Stimulated activated naive CD8-positive, alpha-beta T cell treated with anti-CD3 and anti-CD28 coated beads, Interleukin-15, amount 100 ng/mL, for 72 hours (primary cell): ENCODE results near the gene SETBP1.

Experiments used
- ATAC-seq: fragments of 150-1000 bp; cut with Tn5 transposase; 2 replicates; pipeline ENCODE4 v1.10.0; 2021; ENCODE audit warnings: mild to moderate bottlenecking, moderate library complexity
- DNase-seq, 2 donors: peaks; one replicate each; pipeline ENCODE4 v3.0.0; 2021 to 2022
- H3K27ac Mint-ChIP-seq, 2 donors: one replicate each; pipeline ENCODE4 v1.8.0; 2022; ENCODE audit warnings: mild to moderate bottlenecking in 2 of 2, mixed read lengths in 2 of 2, moderate library complexity in 2 of 2
- H3K27me3 Mint-ChIP-seq: one replicate; pipeline ENCODE4 v1.8.0; 2022; ENCODE audit warnings: mixed read lengths
- H3K4me1 Mint-ChIP-seq: one replicate; pipeline ENCODE4 v1.8.0; 2022; ENCODE audit warnings: mild to moderate bottlenecking, mixed read lengths
- H3K4me3 Mint-ChIP-seq, 2 donors: one replicate each; pipeline ENCODE4 v1.8.0; 2022; ENCODE audit warnings: mild to moderate bottlenecking in 2 of 2, mixed read lengths in 2 of 2, moderate library complexity in 1 of 2
- H3K9me3 Mint-ChIP-seq, 2 donors: one replicate each; pipeline ENCODE4 v1.8.0; 2022; ENCODE audit warnings: mixed read lengths in 2 of 2

Gene SETBP1

DNA sequence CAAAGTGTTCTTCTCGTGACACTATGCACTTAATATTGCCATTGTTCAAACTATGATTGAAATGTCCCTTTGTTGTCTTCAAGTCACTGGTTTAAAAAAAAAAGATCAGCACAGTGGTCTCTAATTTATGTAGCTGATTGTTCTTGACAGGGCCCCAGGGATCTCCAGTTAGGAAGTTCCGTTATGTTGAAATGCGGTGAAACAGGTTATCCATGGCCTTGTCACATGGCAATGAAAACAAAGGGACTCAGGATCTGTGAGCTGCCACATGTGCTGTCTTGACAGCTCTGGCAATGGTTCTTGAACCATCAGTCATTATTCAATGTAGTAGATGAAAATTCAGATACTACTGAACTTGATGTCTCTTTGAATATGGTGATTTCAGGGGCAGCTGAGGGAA, 147.4 kb downstream of the SETBP1 start:
- H3K27me3 Mint-ChIP-seq: peaks cover 27% of the 10 kb centered on the region
- H3K9me3 Mint-ChIP-seq: peaks cover 0 to 5% of the 10 kb centered on the region in 2 donors
- H3K27ac Mint-ChIP-seq: no peak overlapping the region
- no peak for DNase-seq
- H3K4me1 Mint-ChIP-seq: no peaks in the 10 kb centered on the region
- no peak for ATAC-seq
- H3K4me3 Mint-ChIP-seq: no peak overlapping the region

- DNase-seq (no peak), ATAC-seq (no peak)
- Mint-ChIP-seq H3K27me3 (peaks cover 9% of the 10 kb centered on the region), H3K4me3 (no peak overlapping the region), H3K9me3 (peaks cover 0 to 5% of the 10 kb centered on the region in 2 donors), H3K27ac (no peak overlapping the region), H3K4me1 (no peaks in the 10 kb centered on the region)
Observed at GRCh38 chr18:44830581-44830980, 149.9 kb downstream of the SETBP1 start.

- ATAC-seq (no peak), DNase-seq (no peak)
- Mint-ChIP-seq H3K4me1 (peaks cover under 1% of the 10 kb centered on the region), H3K27ac (no peak overlapping the region), H3K9me3 (no peaks in the 10 kb centered on the region), H3K4me3 (no peak overlapping the region), H3K27me3 (no peaks in the 10 kb centered on the region)
Observed at GRCh38 chr18:44833786-44834185, 153.1 kb downstream of the SETBP1 start.

GRCh38 chr18:44834867-44835469, 154.3 kb downstream of the SETBP1 start:
- no peaks in the 10 kb centered on the region for H3K27me3 Mint-ChIP-seq
- no peak overlapping the region for H3K27ac Mint-ChIP-seq
- H3K9me3 Mint-ChIP-seq: no peaks in the 10 kb centered on the region
- H3K4me1 Mint-ChIP-seq: peaks cover 12% of the 10 kb centered on the region
- H3K4me3 Mint-ChIP-seq: no peak overlapping the region
- DNase-seq (no peak), ATAC-seq (no peak)

GRCh38 chr18:44835703-44836102, 155.0 kb downstream of the SETBP1 start:
- no peaks in the 10 kb centered on the region for H3K9me3 Mint-ChIP-seq
- DNase-seq (no peak), ATAC-seq (no peak)
- no peak overlapping the region for H3K4me3 Mint-ChIP-seq
- no peaks in the 10 kb centered on the region for H3K27me3 Mint-ChIP-seq
- no peak overlapping the region for H3K27ac Mint-ChIP-seq
- peaks cover 12% of the 10 kb centered on the region for H3K4me1 Mint-ChIP-seq

- no peaks in the 10 kb centered on the region for H3K27me3 Mint-ChIP-seq
- DNase-seq (no peak), ATAC-seq (no peak)
- H3K4me1 Mint-ChIP-seq: peaks cover 12% of the 10 kb centered on the region
- no peaks in the 10 kb centered on the region for H3K9me3 Mint-ChIP-seq
- no peak overlapping the region for H3K4me3 Mint-ChIP-seq
- no peak overlapping the region for H3K27ac Mint-ChIP-seq
Observed at GRCh38 chr18:44836263-44836662, 155.6 kb downstream of the SETBP1 start.

GRCh38 chr18:44837482-44838180, 156.9 kb downstream of the SETBP1 start:
- Mint-ChIP-seq H3K4me1 (peaks cover 12% of the 10 kb centered on the region), H3K27ac (no peak overlapping the region), H3K4me3 (no peak overlapping the region), H3K27me3 (peaks cover 2% of the 10 kb centered on the region), H3K9me3 (peaks cover 0 to 7% of the 10 kb centered on the region in 2 donors)
- ATAC-seq (no peak), DNase-seq (no peak)

DNA sequence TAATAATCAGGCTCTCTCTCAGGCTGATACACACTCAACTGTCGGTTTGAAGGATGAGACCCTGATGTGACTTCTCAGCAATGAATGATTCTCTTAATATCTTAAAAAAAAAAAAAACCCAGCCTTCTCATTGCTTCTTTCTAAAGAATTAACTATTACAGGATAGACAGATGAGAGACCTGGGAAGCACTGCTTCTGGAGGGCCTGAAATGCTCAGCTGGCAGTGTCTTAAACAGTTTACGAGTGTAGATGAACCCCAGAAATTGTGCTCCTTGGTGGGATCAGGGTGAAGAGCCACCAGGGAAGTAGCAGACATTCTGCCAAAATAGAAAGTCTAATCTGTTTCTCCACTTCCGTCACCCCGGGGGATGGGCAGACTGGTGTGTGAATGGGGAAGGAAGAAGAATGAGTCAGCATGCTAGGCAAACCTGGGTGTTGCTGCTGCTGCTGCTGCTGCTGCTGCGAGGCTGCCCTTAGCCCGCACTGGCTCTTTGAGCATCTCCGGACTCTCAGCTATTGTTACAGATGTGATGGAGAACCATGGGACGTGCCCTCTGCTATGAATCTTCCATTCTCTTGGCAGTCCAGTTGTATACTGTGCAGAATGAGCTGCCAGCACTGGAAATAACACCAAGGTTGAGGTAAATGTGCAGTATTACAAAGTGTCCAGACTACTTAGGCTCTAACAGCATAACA, 158.4 kb downstream of the SETBP1 start:
- Mint-ChIP-seq H3K27me3 (peaks cover 8% of the 10 kb centered on the region), H3K4me1 (peaks cover 12% of the 10 kb centered on the region), H3K9me3 (peaks cover 0 to 7% of the 10 kb centered on the region in 2 donors), H3K27ac (peak overlapping the region; percentile 23 to 83), H3K4me3 (peak overlapping the region; percentile 34 to 41)
- DNase-seq: peak; percentile 25 to 35
- peak; percentile 78 for ATAC-seq

DNA sequence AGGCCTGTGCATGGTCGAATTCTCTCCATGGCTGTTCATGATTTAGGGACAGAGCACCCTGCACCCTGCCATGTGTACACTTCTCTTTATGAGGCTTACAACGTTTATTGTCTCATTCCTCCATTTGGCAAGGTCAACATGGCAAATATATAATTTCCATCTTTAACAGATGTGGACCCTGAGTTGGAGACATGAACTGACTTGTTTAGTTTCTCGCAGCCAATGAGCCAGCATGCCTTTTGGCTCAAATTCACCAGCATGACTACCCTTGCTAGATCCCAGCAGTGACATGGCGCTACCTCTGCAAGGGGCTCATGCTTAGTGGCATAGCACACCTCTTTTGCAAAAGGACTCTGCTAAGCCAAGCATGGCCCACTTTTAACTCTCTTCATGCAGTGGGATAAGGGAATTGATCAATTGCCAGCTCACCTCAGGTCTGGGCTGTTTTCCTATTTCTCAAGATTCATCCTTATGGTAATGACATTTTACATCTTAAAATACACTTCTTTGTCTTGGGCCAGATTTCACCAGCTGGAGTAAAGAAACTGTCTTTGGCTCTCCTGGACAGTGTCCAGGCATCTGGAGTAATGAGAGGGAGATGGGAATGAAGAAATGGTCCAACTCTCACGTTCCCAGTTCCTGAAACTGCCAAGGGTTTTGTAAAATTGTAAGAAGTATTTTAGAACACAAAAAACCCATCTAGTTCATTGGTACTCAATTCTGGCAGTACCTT, 159.5 kb downstream of the SETBP1 start:
- Mint-ChIP-seq H3K4me3 (no peak overlapping the region), H3K9me3 (peaks cover 0 to 7% of the 10 kb centered on the region in 2 donors), H3K4me1 (peaks cover 12% of the 10 kb centered on the region), H3K27ac (no peak overlapping the region), H3K27me3 (peaks cover 13% of the 10 kb centered on the region)
- ATAC-seq (no peak), DNase-seq (no peak)

DNA sequence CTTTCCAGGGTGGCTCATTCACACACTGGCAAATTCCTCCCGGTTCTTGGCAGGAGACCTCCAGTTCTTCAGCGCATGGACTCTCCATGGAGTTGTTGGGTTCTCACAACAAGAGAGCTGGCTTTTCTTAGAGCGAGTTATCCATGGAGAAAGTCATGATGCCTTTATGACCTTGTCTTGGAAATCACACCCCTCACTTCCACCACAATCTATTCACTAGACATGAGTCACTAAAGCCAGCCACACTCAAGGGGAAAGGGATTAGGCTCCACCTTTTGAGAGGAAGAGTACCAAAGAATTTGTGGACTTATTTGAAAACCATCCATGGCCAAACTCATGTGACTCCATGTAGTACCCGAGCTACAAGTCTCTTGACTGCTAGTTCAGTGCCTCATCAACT, 160.5 kb downstream of the SETBP1 start:
- Mint-ChIP-seq H3K27ac (no peak overlapping the region), H3K4me1 (peaks cover 12% of the 10 kb centered on the region), H3K9me3 (peaks cover 0 to 7% of the 10 kb centered on the region in 2 donors), H3K4me3 (no peak overlapping the region), H3K27me3 (peaks cover 13% of the 10 kb centered on the region)
- DNase-seq (no peak), ATAC-seq (no peak)

DNA sequence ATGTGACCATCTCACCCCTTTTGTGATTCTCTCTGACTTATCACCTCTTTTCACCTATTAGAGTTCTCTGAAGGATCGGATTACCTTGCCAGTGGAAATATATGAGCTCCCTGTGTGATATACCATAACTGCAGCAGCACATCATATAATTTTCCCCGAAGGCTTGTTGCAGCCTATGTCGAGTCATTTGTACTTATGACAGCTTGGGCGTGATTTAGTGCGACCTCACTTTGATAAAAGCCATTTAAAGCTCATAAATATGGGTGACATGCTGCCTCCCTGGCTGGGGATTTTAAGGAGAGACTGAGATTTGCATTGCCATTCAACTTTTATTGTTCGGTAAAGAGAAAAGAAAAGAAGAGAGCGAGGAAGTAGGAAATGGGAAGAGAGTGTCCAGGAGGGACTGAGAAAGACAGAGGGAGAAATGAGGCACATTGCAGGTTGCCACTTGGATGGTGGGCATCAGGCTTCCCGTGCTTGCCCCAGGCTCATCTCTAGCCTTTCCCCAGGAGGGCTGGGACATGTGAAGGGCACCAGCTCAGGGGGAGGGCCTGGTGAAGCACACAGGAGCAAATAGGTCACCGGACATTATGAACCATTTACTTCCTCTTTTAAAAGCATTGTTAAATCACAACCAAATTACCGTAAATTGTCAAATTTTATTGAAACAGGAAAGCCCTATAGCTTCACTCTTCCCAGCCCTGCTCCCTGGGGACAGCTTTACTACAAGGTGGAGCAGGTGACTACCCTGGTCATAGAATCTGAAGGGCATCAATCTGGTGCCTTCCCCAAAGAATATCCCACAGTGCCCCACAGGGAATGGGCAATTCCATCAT, 161.3 kb downstream of the SETBP1 start:
- Mint-ChIP-seq H3K4me1 (peaks cover 12% of the 10 kb centered on the region), H3K9me3 (peaks cover 0 to 7% of the 10 kb centered on the region in 2 donors), H3K27me3 (peaks cover 13% of the 10 kb centered on the region), H3K4me3 (no peak overlapping the region), H3K27ac (peak overlapping the region in 1 of 2 donors; percentile 83)
- no peak for ATAC-seq
- no peak for DNase-seq

DNA sequence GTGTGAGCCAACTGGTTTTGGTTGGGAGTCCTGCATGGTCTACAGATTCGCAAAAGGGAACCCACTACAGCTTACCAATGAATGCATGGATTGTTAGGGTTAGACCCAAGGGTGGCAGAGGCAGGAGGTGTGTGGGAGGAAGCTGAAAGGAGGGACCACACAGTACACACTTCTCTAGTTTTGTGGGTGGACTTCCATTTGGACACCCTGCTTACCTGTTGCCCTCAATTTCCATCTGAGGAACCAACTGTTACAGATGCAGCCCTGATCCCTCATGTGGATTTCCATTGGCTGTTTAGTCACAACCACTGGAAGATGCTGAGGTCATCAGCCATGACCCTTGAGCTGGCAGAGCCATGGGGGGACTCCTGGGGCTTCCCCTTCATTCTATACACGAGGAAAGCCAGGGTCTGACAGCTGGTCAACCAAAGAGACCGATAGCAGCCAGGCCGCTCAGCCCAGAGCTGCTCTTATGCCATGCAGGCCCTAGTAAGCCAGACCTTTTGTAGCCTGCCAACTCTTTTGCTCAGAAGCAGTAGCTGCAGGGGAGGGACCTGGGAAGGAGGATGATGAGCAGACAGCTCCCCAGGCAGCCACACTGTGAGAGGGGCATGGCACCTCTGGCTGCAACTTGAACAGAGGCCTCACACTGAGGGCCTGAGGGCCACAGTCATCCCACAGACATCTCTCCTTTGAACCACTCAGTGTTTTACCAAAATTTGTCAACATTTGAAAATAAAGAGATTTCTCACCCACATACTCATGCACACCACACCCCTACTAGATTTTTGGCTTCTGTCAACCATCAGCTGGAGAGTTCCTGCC, 162.1 kb downstream of the SETBP1 start:
- no peak for ATAC-seq
- Mint-ChIP-seq H3K4me1 (peaks cover 12% of the 10 kb centered on the region), H3K4me3 (no peak overlapping the region), H3K27ac (no peak overlapping the region), H3K9me3 (peaks cover 0 to 7% of the 10 kb centered on the region in 2 donors), H3K27me3 (peaks cover 13% of the 10 kb centered on the region)
- no peak for DNase-seq

GRCh38 chr18:44844486-44844885, 163.8 kb downstream of the SETBP1 start:
- ATAC-seq (no peak), DNase-seq (no peak)
- H3K4me1 Mint-ChIP-seq: peaks cover 4% of the 10 kb centered on the region
- peaks cover 0 to 7% of the 10 kb centered on the region in 2 donors for H3K9me3 Mint-ChIP-seq
- H3K27me3 Mint-ChIP-seq: peaks cover 13% of the 10 kb centered on the region
- no peak overlapping the region for H3K4me3 Mint-ChIP-seq
- no peak overlapping the region for H3K27ac Mint-ChIP-seq

DNA sequence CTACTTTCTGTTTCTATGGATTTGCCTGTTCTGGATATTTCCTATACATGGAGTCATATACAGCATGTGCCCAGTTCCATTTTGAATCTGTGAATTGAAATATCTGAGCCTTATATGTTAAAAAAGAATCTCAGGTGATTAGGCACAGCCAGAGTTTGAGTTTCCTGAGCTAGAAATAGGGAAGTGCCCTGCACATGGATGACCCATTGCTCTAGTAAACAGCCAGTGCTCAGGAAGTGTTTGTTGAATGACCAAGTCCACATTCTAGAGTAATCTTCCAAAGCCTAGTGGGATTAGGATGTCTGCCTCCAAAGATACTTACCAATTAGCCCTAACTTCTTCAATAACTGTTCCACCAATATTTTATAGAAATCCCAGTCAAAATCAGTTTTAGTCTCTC, 165.8 kb downstream of the SETBP1 start:
- no peaks in the 10 kb centered on the region for H3K4me1 Mint-ChIP-seq
- H3K27ac Mint-ChIP-seq: no peak overlapping the region
- no peak overlapping the region for H3K4me3 Mint-ChIP-seq
- peaks cover 13% of the 10 kb centered on the region for H3K27me3 Mint-ChIP-seq
- ATAC-seq (no peak), DNase-seq (no peak)
- peaks cover 0 to 6% of the 10 kb centered on the region in 2 donors for H3K9me3 Mint-ChIP-seq
